ENCODE results near the gene LPCAT3.

Gene LPCAT3

DNA sequence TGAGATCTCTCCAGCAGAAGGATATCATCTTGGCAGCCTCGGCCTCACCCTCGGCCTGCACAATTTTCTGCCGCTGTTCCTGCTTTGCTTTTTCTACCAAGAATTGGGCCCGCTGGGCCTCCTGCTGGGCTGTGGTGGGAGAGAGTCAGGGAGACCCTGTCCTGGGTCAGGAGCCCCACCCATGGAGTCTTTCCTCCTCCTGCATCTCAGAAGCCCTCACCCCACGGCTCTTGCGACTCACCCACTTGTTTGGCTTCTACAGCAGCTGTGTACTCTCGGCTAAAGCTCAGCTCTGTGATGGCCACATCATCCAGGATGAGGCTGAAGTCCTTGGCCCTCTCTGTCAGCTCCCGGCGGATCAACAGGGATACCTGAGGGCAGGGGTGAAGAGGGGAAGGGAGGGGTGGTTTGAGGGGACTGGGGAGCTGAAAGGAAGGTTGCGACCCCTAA lies 50.6 kb downstream of the LPCAT3 start:
- no peak for DNase-seq
- Histone ChIP-seq H3K4me1 (ENCODE audit: control insufficient read depth, insufficient read depth, low read length, poor library complexity, severe bottlenecking) (peaks cover 29% of the 10 kb centered on the region), H3K27me3 (replicated peaks; ENCODE audit: control insufficient read depth, insufficient read depth, low read length, poor library complexity, severe bottlenecking) (no peaks in the 10 kb centered on the region), H3K27ac (ENCODE audit: insufficient read depth, low read length, poor library complexity, severe bottlenecking) (no peak overlapping the region), H3K36me3 (ENCODE audit: control insufficient read depth, insufficient read depth, low read length) (peaks cover 39% of the 10 kb centered on the region), H3K9me3 (ENCODE audit: control insufficient read depth, low read length) (no peaks in the 10 kb centered on the region), H3K4me3 (ENCODE audit: insufficient read depth, low read depth, low read length, poor library complexity, severe bottlenecking) (no peak overlapping the region)

GRCh38 chr12:6966351-6966750 lies 51.9 kb downstream of the LPCAT3 start:
- peaks cover 34% of the 10 kb centered on the region for H3K4me1 ChIP-seq (ENCODE audit: control insufficient read depth, insufficient read depth, low read length, poor library complexity, severe bottlenecking)
- DNase-seq: no peak
- no peak overlapping the region for H3K4me3 ChIP-seq (ENCODE audit: insufficient read depth, low read depth, low read length, poor library complexity, severe bottlenecking)
- H3K27ac ChIP-seq (ENCODE audit: insufficient read depth, low read length, poor library complexity, severe bottlenecking): no peak overlapping the region
- H3K9me3 ChIP-seq (ENCODE audit: control insufficient read depth, low read length): no peaks in the 10 kb centered on the region
- H3K36me3 ChIP-seq (ENCODE audit: control insufficient read depth, insufficient read depth, low read length): peaks cover 39% of the 10 kb centered on the region
- H3K27me3 ChIP-seq (replicated peaks; ENCODE audit: control insufficient read depth, insufficient read depth, low read length, poor library complexity, severe bottlenecking): no peaks in the 10 kb centered on the region

DNA sequence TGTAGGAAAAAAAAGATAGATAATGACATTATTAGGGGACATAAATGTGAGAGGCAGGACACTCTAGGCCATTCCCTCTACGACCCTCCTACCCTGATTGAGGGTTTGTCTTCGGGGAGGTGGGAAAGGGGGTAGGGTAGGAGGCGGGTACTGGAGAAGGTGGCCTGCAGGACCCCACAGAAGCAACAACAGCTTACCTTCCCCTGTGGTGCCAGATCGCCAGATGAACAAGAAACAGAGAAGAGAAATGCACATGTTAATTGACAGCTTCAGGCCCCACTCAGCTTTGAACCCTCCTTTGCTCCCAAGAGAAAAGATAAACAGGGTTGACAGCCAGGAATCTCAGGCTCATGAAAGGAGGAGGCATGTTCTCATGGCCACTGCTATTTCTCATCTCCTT lies 52.6 kb downstream of the LPCAT3 start:
- Histone ChIP-seq H3K9me3 (ENCODE audit: control insufficient read depth, low read length) (no peaks in the 10 kb centered on the region), H3K27me3 (replicated peaks; ENCODE audit: control insufficient read depth, insufficient read depth, low read length, poor library complexity, severe bottlenecking) (no peaks in the 10 kb centered on the region), H3K36me3 (ENCODE audit: control insufficient read depth, insufficient read depth, low read length) (peaks cover 39% of the 10 kb centered on the region), H3K4me3 (ENCODE audit: insufficient read depth, low read depth, low read length, poor library complexity, severe bottlenecking) (no peak overlapping the region), H3K27ac (ENCODE audit: insufficient read depth, low read length, poor library complexity, severe bottlenecking) (peak overlapping the region; percentile 68), H3K4me1 (ENCODE audit: control insufficient read depth, insufficient read depth, low read length, poor library complexity, severe bottlenecking) (peaks cover 38% of the 10 kb centered on the region)
- no peak for DNase-seq

DNA sequence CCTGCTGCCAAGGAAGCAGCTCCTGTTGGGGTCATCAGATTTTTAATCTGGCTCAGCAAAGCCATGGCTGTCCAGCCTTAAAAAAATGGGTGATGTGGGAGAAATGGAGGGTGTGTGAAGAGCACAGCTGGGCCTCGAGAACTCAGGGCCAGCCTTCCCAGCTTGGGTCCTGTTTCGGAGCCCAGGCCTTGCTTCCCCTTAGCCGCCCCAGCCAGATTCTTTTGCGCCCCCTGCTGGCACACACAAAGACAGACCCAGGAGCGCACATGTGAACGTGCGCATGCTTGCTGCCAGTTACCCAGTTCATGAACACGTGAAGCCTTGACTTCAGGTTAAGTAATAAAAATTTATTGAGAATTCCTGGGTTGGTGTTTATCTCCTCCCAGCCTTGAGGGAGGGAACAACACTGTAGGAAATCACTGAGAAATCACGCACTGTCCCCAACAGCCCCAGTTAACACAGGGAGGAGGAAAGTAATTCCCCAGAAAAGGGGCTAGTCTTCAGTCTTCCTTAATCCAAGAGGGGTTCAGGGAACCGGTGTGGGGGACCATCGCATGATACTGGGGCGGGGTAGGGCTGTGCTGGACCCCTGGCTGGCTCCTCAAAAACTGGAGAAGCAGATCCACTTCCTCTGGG lies 53.1 kb downstream of the LPCAT3 start:
- Histone ChIP-seq H3K27ac (ENCODE audit: insufficient read depth, low read length, poor library complexity, severe bottlenecking) (peak overlapping the region; percentile 68), H3K4me3 (ENCODE audit: insufficient read depth, low read depth, low read length, poor library complexity, severe bottlenecking) (no peak overlapping the region), H3K36me3 (ENCODE audit: control insufficient read depth, insufficient read depth, low read length) (peaks cover 43% of the 10 kb centered on the region), H3K27me3 (replicated peaks; ENCODE audit: control insufficient read depth, insufficient read depth, low read length, poor library complexity, severe bottlenecking) (no peaks in the 10 kb centered on the region), H3K9me3 (ENCODE audit: control insufficient read depth, low read length) (no peaks in the 10 kb centered on the region), H3K4me1 (ENCODE audit: control insufficient read depth, insufficient read depth, low read length, poor library complexity, severe bottlenecking) (peaks cover 43% of the 10 kb centered on the region)
- DNase-seq: peak; percentile 68 to 80 (median 78)

DNA sequence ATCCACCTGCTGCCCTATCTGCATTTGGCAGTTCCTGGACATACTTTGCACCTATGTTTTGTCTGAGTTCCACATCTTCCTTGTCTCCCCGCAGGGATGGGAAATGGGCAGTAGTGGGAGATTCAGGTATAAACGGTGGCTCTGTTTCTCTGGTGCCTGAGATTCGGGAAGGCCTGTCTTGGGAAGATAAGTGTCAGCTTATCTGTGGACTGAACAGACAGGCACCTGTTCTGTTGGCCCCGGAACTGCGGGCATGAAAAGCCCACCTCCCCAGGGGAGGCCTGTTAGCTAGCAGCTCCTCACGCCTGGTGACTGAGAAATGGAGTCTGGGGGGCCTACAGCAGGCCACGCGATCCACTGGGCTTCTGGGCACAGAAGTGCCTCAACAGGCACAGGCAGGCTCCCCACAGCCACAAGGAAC lies 53.7 kb downstream of the LPCAT3 start:
- Histone ChIP-seq H3K27me3 (replicated peaks; ENCODE audit: control insufficient read depth, insufficient read depth, low read length, poor library complexity, severe bottlenecking) (no peaks in the 10 kb centered on the region), H3K36me3 (ENCODE audit: control insufficient read depth, insufficient read depth, low read length) (peaks cover 46% of the 10 kb centered on the region), H3K27ac (ENCODE audit: insufficient read depth, low read length, poor library complexity, severe bottlenecking) (peak overlapping the region; percentile 68), H3K4me1 (ENCODE audit: control insufficient read depth, insufficient read depth, low read length, poor library complexity, severe bottlenecking) (peaks cover 44% of the 10 kb centered on the region), H3K9me3 (ENCODE audit: control insufficient read depth, low read length) (no peaks in the 10 kb centered on the region), H3K4me3 (ENCODE audit: insufficient read depth, low read depth, low read length, poor library complexity, severe bottlenecking) (no peak overlapping the region)
- no peak for DNase-seq

DNA sequence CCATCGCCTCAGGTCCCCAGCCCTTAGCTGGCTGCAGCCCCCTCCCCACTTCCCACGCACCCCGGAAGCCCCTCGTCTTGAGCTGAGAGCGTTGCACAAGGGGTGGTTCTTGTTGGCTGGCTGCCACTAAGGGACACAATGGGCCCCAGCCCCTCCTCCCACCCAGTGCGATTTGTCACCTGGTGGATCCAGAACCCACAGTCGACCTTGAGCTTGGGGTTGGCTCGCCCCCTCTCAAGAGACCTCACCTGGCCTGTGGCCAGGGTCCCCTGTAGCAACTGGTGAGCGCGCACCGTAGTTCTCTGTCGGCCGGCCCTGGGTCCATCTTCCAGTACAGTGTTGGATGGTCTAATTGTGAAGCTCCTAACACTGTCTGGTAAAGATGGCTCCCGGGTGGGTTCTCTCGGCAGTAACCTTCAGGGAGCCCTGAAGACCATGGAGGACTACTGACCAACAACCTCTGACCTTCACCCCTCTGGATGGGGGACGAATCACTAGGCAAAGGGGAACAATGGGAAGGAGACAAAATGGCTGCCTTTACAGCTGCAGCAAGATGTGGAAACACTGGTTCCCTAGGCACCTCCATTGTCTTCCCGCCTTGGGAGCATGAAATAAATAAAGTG lies 54.4 kb downstream of the LPCAT3 start:
- no peak overlapping the region for H3K4me3 ChIP-seq (ENCODE audit: insufficient read depth, low read depth, low read length, poor library complexity, severe bottlenecking)
- H3K27me3 ChIP-seq (replicated peaks; ENCODE audit: control insufficient read depth, insufficient read depth, low read length, poor library complexity, severe bottlenecking): no peaks in the 10 kb centered on the region
- no peak for DNase-seq
- no peaks in the 10 kb centered on the region for H3K9me3 ChIP-seq (ENCODE audit: control insufficient read depth, low read length)
- H3K36me3 ChIP-seq (ENCODE audit: control insufficient read depth, insufficient read depth, low read length): peaks cover 45% of the 10 kb centered on the region
- peaks cover 50% of the 10 kb centered on the region for H3K4me1 ChIP-seq (ENCODE audit: control insufficient read depth, insufficient read depth, low read length, poor library complexity, severe bottlenecking)
- peak overlapping the region; percentile 30 for H3K27ac ChIP-seq (ENCODE audit: insufficient read depth, low read length, poor library complexity, severe bottlenecking)

DNA sequence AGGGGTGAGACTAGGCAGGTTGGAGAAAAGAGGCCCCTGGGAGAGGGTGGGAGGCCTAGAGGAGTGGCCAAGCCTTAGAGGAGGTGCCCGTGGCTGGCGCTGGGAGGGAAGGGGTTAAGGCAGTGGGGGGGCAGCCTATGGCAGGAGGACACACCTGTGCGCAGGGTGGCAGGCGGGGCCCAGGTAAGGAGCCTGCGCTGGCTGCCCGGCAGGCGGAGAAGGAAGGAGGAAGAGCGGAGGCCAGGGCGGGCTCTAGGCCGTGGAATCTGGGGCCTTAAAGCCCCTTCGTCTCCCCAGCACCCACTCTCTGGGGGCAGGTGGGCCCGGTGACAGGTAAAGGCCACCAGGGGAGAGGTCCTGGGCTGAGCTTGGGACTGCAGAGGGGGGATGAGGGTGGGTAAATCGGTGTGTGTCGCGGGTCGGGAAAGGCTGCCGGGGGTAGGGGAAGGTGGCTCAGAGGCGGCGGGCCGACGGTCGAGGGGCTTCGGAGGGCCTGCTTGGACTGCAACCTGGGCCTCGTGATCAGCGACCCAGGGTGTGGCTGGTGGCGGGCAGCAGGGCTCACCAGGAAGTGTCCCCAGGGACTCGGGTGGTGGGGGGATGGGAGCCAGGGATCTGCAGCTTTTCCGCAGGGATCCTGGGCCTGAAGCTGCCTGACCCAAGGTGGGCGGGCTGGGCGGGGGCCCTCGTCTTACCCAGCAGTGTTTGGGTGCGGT lies 55.1 kb downstream of the LPCAT3 start:
- DNase-seq: no peak
- H3K27me3 ChIP-seq (replicated peaks; ENCODE audit: control insufficient read depth, insufficient read depth, low read length, poor library complexity, severe bottlenecking): no peaks in the 10 kb centered on the region
- no peaks in the 10 kb centered on the region for H3K9me3 ChIP-seq (ENCODE audit: control insufficient read depth, low read length)
- peak overlapping the region; percentile 96 for H3K27ac ChIP-seq (ENCODE audit: insufficient read depth, low read length, poor library complexity, severe bottlenecking)
- H3K36me3 ChIP-seq (ENCODE audit: control insufficient read depth, insufficient read depth, low read length): peaks cover 41% of the 10 kb centered on the region
- H3K4me3 ChIP-seq (ENCODE audit: insufficient read depth, low read depth, low read length, poor library complexity, severe bottlenecking): no peak overlapping the region
- H3K4me1 ChIP-seq (ENCODE audit: control insufficient read depth, insufficient read depth, low read length, poor library complexity, severe bottlenecking): peaks cover 57% of the 10 kb centered on the region

DNA sequence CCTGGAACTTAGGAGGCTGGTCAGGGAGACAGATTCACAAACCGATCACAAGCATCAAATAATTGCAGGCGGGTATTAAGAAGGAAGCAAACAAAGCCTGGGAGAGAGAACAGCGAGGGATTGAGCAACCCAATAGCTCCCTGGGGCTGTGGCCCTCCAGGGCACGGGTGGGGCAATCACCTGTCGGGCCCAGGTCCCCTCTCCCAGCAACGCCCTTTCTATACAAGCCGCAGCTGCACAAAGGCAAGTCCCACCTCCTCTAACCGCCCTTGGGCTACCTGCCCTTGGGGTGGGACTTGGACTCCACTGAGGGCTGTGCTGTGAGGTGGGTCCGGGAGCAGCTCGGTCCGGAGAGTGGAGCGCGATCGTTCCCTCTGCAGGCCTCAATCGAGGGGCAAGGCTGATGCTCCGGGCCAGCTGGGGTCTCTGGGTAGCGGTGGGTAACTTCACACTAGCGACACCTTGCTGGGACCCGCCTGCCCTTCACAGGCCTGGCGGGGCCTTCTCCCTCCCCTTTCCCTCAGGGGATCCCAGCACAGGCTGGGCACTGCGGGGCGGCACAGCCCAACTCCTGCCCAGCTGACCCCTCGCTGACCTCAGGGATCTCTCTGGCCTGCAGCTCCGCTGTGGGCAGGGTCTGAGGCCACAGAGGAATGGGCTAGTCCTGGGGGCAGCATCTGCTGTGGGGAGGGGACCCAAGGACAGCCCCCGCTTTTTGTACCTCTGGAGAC lies 55.8 kb downstream of the LPCAT3 start:
- Histone ChIP-seq H3K36me3 (ENCODE audit: control insufficient read depth, insufficient read depth, low read length) (peaks cover 40% of the 10 kb centered on the region), H3K9me3 (ENCODE audit: control insufficient read depth, low read length) (no peaks in the 10 kb centered on the region), H3K27ac (ENCODE audit: insufficient read depth, low read length, poor library complexity, severe bottlenecking) (peak overlapping the region; percentile 96), H3K4me3 (ENCODE audit: insufficient read depth, low read depth, low read length, poor library complexity, severe bottlenecking) (no peak overlapping the region), H3K27me3 (replicated peaks; ENCODE audit: control insufficient read depth, insufficient read depth, low read length, poor library complexity, severe bottlenecking) (no peaks in the 10 kb centered on the region), H3K4me1 (ENCODE audit: control insufficient read depth, insufficient read depth, low read length, poor library complexity, severe bottlenecking) (peaks cover 65% of the 10 kb centered on the region)
- no peak for DNase-seq

DNA sequence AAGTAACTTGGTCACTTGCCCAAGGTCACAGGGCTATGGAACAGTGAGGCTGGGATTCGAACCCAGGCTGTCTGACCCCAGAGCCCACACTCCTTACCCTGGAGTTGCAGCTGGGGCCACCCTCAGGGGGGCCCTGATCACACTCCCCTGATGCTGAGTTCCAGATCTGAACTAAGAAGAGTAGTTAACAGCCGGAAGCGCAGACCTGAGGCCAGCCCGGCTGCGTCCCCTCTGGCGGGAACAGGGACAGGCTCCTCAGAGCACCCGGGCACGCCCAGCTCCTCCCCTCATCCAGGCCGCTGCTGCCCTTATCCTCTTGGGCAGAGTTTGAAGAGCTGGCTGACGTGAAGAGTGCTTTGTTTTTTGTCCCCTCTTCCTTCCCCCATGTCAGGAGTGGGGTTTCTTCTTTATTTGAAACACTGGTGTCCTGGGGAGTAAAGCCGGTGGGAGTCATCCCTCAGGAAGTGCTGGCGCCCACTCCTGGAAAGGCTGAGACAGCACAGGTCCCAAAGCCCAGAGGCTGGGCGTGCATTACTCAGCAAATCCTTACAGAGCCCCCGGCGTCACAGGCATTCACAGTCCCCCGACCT lies 56.5 kb downstream of the LPCAT3 start:
- DNase-seq: peak in 1 of 3 donors; percentile 53
- Histone ChIP-seq H3K36me3 (ENCODE audit: control insufficient read depth, insufficient read depth, low read length) (peaks cover 38% of the 10 kb centered on the region), H3K4me3 (ENCODE audit: insufficient read depth, low read depth, low read length, poor library complexity, severe bottlenecking) (no peak overlapping the region), H3K27me3 (replicated peaks; ENCODE audit: control insufficient read depth, insufficient read depth, low read length, poor library complexity, severe bottlenecking) (no peaks in the 10 kb centered on the region), H3K9me3 (ENCODE audit: control insufficient read depth, low read length) (no peaks in the 10 kb centered on the region), H3K4me1 (ENCODE audit: control insufficient read depth, insufficient read depth, low read length, poor library complexity, severe bottlenecking) (peaks cover 71% of the 10 kb centered on the region), H3K27ac (ENCODE audit: insufficient read depth, low read length, poor library complexity, severe bottlenecking) (peak overlapping the region; percentile 96)
